A549 (cell line): ENCODE data around the gene PPP2R2D. TPM values are rescaled to one million over a fixed set of nuclear protein-coding genes. Genes with fewer than 3 reads are reported as not detected.

Experiments used
- ATAC-seq, 2 experiments: fragments of 200-7000 bp in 1 of 2; fragments of >200 bp in 1 of 2; cut with Nextera tagmentation in 1 of 2; cut with Tn5 transposase in 1 of 2; 3 replicates each; pipeline versions ENCODE4 v1.8.0 to v1.9.1; 2018 to 2020; ENCODE audit warnings: mild to moderate bottlenecking in 1 of 2, moderate library complexity in 1 of 2
- CTCF ChIA-PET: fragments of 300-600 bp; sonication (Branson Sonifier 250); formaldehyde crosslinking; extraction: SDS; loops from one replicate; lab custom pipeline; 2021; ENCODE audit warnings: antibody characterized with exemption, inconsistent platforms; lab: Yijun Ruan, JAX
- POLR2A ChIA-PET: fragments of 350-600 bp; formaldehyde crosslinking; extraction: SDS; loops from one replicate; lab custom pipeline; 2021; ENCODE audit warnings: antibody characterized with exemption, inconsistent platforms; lab: Yijun Ruan, JAX
- DNase-seq, 2 experiments: peaks; one replicate each; pipeline versions ENCODE4 v3.0.0 to v3.0.0-alpha.2; 2011 to 2016; ENCODE audit warnings: low read depth in 1 of 2, low spot score in 1 of 2
- FAIRE-seq: peaks from 2 replicates; lab custom pipeline; 2011; peaks lifted over from hg19 to GRCh38; lab: Jason Lieb, UNC
- H3K27ac ChIP-seq, 2 experiments: fragments of >200 bp; sonication (Bioruptor Twin); formaldehyde crosslinking; 3 replicates each; pipeline ENCODE4 v1.5.1; 2016 to 2017
- H3K4me1 ChIP-seq: fragments of >200 bp; sonication (Bioruptor Twin); formaldehyde crosslinking; 3 replicates; pipeline ENCODE4 v1.6.1; 2016
- H3K4me2 ChIP-seq: fragments of >200 bp; sonication (Bioruptor Twin); formaldehyde crosslinking; 3 replicates; pipeline ENCODE4 v1.6.1; 2016
- H3K4me3 ChIP-seq: fragments of >200 bp; sonication (Bioruptor Twin); formaldehyde crosslinking; 3 replicates; pipeline ENCODE4 v1.5.1; 2016
- H3K9me3 ChIP-seq: fragments of >200 bp; sonication (Bioruptor Twin); formaldehyde crosslinking; 3 replicates; pipeline ENCODE4 v1.6.1; 2016
- ATOH8 ChIP-seq: fragments of 250-450 bp; sonication (Bioruptor Pico); IDR thresholded peaks from 2 replicates; pipeline ENCODE4 v1.5.0; 2020; ENCODE audit warnings: low read depth, mild to moderate bottlenecking, moderate library complexity
- BHLHE40 ChIP-seq: IDR thresholded peaks from 2 replicates; pipeline ENCODE4 v1.6.1; 2012; ENCODE audit warnings: low read depth, low read length, inconsistent platforms
- CBX8 ChIP-seq: fragments of 200-600 bp; sonication (generic); IDR thresholded peaks from 2 replicates; pipeline ENCODE4 v1.6.1; 2016
- CEBPB ChIP-seq, 2 experiments: fragments of >200 bp in 1 of 2; sonication (Bioruptor Twin) in 1 of 2; formaldehyde crosslinking in 1 of 2; IDR thresholded peaks; 2 replicates each; pipeline ENCODE4 v1.6.1; 2012 to 2016
- CHD4 ChIP-seq: fragments of 200-600 bp; sonication (generic); IDR thresholded peaks from 2 replicates; pipeline ENCODE4 v1.6.1; 2016; ENCODE audit warnings: antibody characterized with exemption, mild to moderate bottlenecking, borderline replicate concordance
- EHF ChIP-seq: fragments of 250-450 bp; sonication (Bioruptor Pico); IDR thresholded peaks from 2 replicates; pipeline ENCODE4 v1.5.0; 2020; ENCODE audit warnings: mild to moderate bottlenecking
- EHMT2 ChIP-seq: fragments of 200-600 bp; sonication (generic); IDR thresholded peaks from 2 replicates; pipeline ENCODE4 v1.6.1; 2016; ENCODE audit warnings: antibody characterized with exemption, low read depth, mild to moderate bottlenecking, moderate library complexity
- EP300 ChIP-seq, 2 experiments: fragments of >200 bp; sonication (Bioruptor Twin); formaldehyde crosslinking; IDR thresholded peaks; 2 replicates in 1 of 2; 3 replicates in 1 of 2; pipeline ENCODE4 v1.6.1; 2016 to 2017
- FOSL2 ChIP-seq, 2 experiments: fragments of 450-650 bp in 1 of 2; fragments of >200 bp in 1 of 2; sonication (Bioruptor Twin) in 1 of 2; formaldehyde crosslinking; IDR thresholded peaks; 2 replicates each; pipeline versions ENCODE4 v1.5.0 to v1.6.1; 2016 to 2020; ENCODE audit warnings: mild to moderate bottlenecking in 1 of 2, moderate library complexity in 1 of 2
- HDAC2 ChIP-seq: fragments of 200-600 bp; sonication (generic); IDR thresholded peaks from 2 replicates; pipeline ENCODE4 v1.6.1; 2016
- HMGXB4 ChIP-seq: fragments of 250-450 bp; sonication (Bioruptor Pico); IDR thresholded peaks from 2 replicates; pipeline ENCODE4 v1.5.0; 2021; ENCODE audit warnings: mild to moderate bottlenecking, moderate library complexity, borderline replicate concordance
- JUN ChIP-seq, 2 experiments: fragments of >200 bp; sonication (Bioruptor Twin); formaldehyde crosslinking; IDR thresholded peaks; 2 replicates in 1 of 2; 3 replicates in 1 of 2; pipeline ENCODE4 v1.6.1; 2016 to 2017
- KDM1A ChIP-seq: fragments of 200-600 bp; sonication (generic); IDR thresholded peaks from 2 replicates; pipeline ENCODE4 v1.6.1; 2016; ENCODE audit warnings: low read depth, mild to moderate bottlenecking
- KDM5A ChIP-seq: fragments of 200-600 bp; sonication (generic); IDR thresholded peaks from 2 replicates; pipeline ENCODE4 v1.6.1; 2016; ENCODE audit warnings: antibody characterized with exemption, mild to moderate bottlenecking
- MAFK ChIP-seq: fragments of 450-650 bp; IDR thresholded peaks from 2 replicates; pipeline ENCODE4 v1.6.1; 2014; ENCODE audit not compliant: partially characterized antibody
- MAZ ChIP-seq: fragments of 150-350 bp; IDR thresholded peaks from 2 replicates; pipeline ENCODE4 v1.6.1; 2014; ENCODE audit warnings: antibody characterized with exemption, low read depth, low read length, borderline replicate concordance
- MYC ChIP-seq: IDR thresholded peaks from 2 replicates; pipeline ENCODE4 v1.6.1; 2012; ENCODE audit warnings: mild to moderate bottlenecking, inconsistent platforms, low read length, improper control_type of control experiment, borderline replicate concordance
- NFE2L2 ChIP-seq: fragments of 150-350 bp; conservative IDR thresholded peaks from 2 replicates; pipeline ENCODE4 v1.6.1; 2014; ENCODE audit warnings: low read length
- NPAS2 ChIP-seq: fragments of 250-450 bp; sonication (Bioruptor Pico); IDR thresholded peaks from 2 replicates; pipeline ENCODE4 v1.8.0; 2022; ENCODE audit warnings: mild to moderate bottlenecking, moderate library complexity, borderline replicate concordance
- PBX3 ChIP-seq: IDR thresholded peaks from 2 replicates; pipeline ENCODE4 v1.6.1; 2012
- POLR2A ChIP-seq: IDR thresholded peaks from 2 replicates; pipeline ENCODE4 v1.6.1; 2012; ENCODE audit warnings: mild to moderate bottlenecking, low read length
- RARB ChIP-seq: fragments of 250-450 bp; sonication (Bioruptor Pico); IDR thresholded peaks from 2 replicates; pipeline ENCODE4 v1.8.0; 2021; ENCODE audit warnings: mild to moderate bottlenecking, moderate library complexity
- RCOR1 ChIP-seq: fragments of 150-350 bp; IDR thresholded peaks from 2 replicates; pipeline ENCODE4 v1.6.1; 2014; ENCODE audit warnings: antibody characterized with exemption, low read length, low read depth
- RFX5 ChIP-seq: fragments of 450-650 bp; IDR thresholded peaks from 2 replicates; pipeline ENCODE4 v1.7.1; 2014; ENCODE audit warnings: antibody characterized with exemption, mild to moderate bottlenecking, moderate library complexity
- ZC3H11A ChIP-seq: fragments of 450-650 bp; IDR thresholded peaks from 2 replicates; pipeline ENCODE4 v1.6.1; 2014; ENCODE audit warnings: antibody characterized with exemption, mild to moderate bottlenecking
- ZNF302 ChIP-seq: fragments of 250-450 bp; sonication (Bioruptor Pico); IDR thresholded peaks from 2 replicates; pipeline ENCODE4 v1.9.0; 2021; ENCODE audit warnings: inconsistent platforms, mild to moderate bottlenecking, moderate library complexity
- WGBS: methylation state at CpG from one replicate; pipeline ENCODE4 v1.1.6; 2017; ENCODE audit errors: missing lambda C conversion rate; 5-methylcytosine and 5-hydroxymethylcytosine counted together
- polyA plus RNA-seq, 4 experiments: library from polyadenylated mRNA; depleted of rRNA in 3 of 4; stranded (reverse); fragments of >200 nt; fragmentation: RNase III in 1 of 4; extraction: RNeasy Plus Mini Kit Qiagen cat#74134 plus additional on column Dnase treatment in 1 of 4; gene quantifications; 2 replicates in 3 of 4; 3 replicates in 1 of 4; pipeline ENCODE4 v1.2.3, GENCODE V29; 2011 to 2017
- TF ChIP-seq, protein P1 (sequence below): fragments of >200 bp; sonication (Bioruptor Twin); formaldehyde crosslinking; IDR thresholded peaks from 3 replicates; pipeline ENCODE4 v1.6.1; 2016

PPP2R2D gene
- polyA plus RNA-seq, 2 of the 4 experiments (the other 2 are of a cell fraction) = 23.9 to 36.0 TPM

DNA sequence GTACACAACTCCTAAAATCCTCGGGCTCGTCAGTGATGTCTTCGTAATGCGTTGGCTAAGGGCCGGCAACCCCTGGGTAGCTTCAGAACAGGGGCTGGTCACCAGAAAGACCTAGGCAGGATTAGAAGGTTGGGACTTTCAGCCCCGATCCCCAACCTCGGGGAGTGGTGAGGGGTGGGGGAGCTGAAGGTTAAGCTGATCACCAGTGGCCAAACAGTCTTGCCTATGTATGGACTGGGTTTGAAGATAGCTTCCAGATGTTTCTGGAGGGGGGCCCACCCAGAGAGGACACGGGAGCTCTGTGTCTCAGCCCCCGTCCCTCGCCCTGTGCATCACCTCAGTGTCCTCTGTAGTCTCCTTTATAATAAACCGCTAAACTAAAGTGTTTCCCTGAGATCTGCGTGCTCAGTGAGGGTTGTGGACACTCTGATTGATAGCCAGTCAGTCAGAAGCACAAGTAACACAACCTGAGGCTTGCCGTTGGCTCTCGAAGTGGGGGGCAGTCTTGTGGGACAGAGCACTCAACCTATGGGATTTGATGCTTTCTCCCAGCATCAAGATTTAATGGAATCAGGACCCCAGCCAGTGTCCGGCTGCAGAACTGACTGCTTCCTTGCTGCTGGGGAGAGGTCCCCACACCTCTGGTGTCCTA, 10.0 kb downstream of the PPP2R2D start:
- no peak for TF ChIP-seq ATOH8 (CRISPR knock-in tag)
- no peak for TF ChIP-seq RARB (CRISPR knock-in tag)
- H3K9me3 ChIP-seq = no peaks in the 10 kb centered on the region
- no peak overlapping the region for H3K27ac ChIP-seq
- WGBS = 92% methylated on average over 15 of the region's 15 CpGs
- ChIA-PET CTCF (interaction anchor here (0.6 to 0.8 kb wide), 2 partner anchors 80 to 1762 kb away, joined by 3 to 4 read pairs; no protein-coding TSS in a partner anchor), POLR2A (no interaction called here)
- DNase-seq (no peak), FAIRE-seq (no peak), ATAC-seq (no peak; a peak in 1 of 6 replicates)
- no peak overlapping the region for H3K4me3 ChIP-seq
- H3K4me1 ChIP-seq = peaks cover 38% of the 10 kb centered on the region
- H3K4me2 ChIP-seq = no peak overlapping the region

DNA sequence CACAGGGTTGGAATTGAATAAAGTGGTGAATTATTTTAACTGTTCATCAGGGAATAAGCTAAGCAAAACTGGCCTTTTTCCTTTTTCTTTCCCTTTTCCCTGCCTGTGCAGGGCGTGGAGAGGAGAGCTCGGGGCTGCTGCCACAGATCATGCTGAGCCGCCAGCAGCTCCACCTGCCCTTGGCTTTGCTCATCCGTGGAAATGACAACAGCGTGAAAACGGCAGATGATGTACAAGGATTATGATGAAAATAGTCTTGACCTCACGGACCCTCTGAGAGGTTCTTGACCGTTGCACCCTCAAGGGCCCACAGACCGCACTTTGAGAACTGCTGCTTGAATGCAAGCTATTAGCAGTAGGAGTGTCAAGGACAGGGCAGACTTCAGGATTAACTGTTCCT, 10.6 kb downstream of the PPP2R2D start:
- no peak overlapping the region for H3K27ac ChIP-seq

DNA sequence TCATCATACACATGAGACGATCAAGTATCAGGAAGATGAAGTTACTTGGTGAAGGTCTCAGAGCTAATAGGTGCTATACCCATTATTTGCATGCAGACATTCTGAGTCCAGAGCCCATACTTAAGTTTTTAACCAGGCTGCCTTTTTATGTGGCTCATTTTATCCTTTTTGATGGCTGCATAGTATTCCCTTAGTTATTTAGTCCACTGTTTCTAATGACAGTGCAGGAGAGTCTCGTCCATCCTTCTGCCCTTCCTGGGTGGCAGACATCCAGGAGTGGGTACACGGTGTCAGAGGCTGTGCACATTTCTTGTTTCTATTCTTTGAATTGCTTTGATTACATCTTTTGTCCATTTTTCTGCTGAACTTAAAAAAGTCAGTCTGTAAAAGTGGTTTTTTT, 11.8 kb downstream of the PPP2R2D start:
- ATAC-seq = no peak
- Histone ChIP-seq H3K4me2 (no peak overlapping the region), H3K27ac (no peak overlapping the region), H3K4me3 (no peak overlapping the region), H3K4me1 (peaks cover 20% of the 10 kb centered on the region), H3K9me3 (no peaks in the 10 kb centered on the region)
- WGBS = 96% methylated on average over 3 of the region's 3 CpGs
- TF ChIP-seq KDM1A = peak; percentile 78; the same call in 1 of the 2 replicates
- no peak for TF ChIP-seq BHLHE40
- TF ChIP-seq HDAC2 = no peak
- TF ChIP-seq ZNF302 (CRISPR knock-in tag) = no peak
- TF ChIP-seq CBX8 = no peak
- POLR2A ChIA-PET = no interaction called here
- DNase-seq = no peak
- no peak for FAIRE-seq
- CTCF ChIA-PET = interaction anchor here (1.1 kb wide), 1 partner anchor 11 kb away, joined by 3 read pairs; no protein-coding TSS in a partner anchor

More for the DNA sequence above, 10.6 kb downstream of the PPP2R2D start:
- TF ChIP-seq ZC3H11A (no peak), FOSL2 (IDR thresholded peaks at IDR 0.05) (no peak), FOSL2 (CRISPR knock-in tag; IDR thresholded peaks at IDR 0.05) (no peak), MYC (no peak), EHF (no peak), EP300 (IDR thresholded peaks at IDR 0.05) (no peak)
- TF ChIP-seq, protein P1, sequence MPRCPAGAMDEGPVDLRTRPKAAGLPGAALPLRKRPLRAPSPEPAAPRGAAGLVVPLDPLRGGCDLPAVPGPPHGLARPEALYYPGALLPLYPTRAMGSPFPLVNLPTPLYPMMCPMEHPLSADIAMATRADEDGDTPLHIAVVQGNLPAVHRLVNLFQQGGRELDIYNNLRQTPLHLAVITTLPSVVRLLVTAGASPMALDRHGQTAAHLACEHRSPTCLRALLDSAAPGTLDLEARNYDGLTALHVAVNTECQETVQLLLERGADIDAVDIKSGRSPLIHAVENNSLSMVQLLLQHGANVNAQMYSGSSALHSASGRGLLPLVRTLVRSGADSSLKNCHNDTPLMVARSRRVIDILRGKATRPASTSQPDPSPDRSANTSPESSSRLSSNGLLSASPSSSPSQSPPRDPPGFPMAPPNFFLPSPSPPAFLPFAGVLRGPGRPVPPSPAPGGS = no peak
- Histone ChIP-seq H3K9me3 (no peaks in the 10 kb centered on the region), H3K4me3 (no peak overlapping the region), H3K4me2 (no peak overlapping the region), H3K4me1 (peaks cover 31% of the 10 kb centered on the region)
- DNase-seq (no peak), FAIRE-seq (no peak), ATAC-seq (no peak; a peak in 1 of 6 replicates)
- 90% methylated on average over 9 of the region's 9 CpGs for WGBS
- ChIA-PET CTCF (interaction anchor here (0.8 kb wide), 1 partner anchor 80 kb away, joined by 4 read pairs; no protein-coding TSS in a partner anchor), POLR2A (no interaction called here)

DNA sequence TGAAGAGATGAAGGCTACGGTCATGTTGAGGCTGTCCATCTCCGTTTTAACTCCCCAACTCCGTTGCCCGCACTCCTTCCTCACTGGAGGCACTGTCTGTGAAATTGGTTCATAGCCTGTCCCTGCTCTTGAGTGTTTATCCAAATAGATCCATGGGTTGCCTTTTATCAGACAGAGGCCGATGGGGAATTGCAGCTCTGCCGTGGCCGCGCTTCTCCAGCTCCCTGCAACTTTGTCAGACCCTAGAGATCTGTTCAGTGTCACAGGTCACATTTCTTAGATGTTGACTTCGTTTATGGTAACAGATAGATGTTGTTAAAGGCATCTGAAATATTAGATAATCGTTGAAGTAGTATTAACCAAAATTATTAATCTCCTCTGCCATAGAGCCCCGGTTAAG, 14.7 kb downstream of the PPP2R2D start:
- ChIA-PET POLR2A (no interaction called here), CTCF (no interaction called here)
- TF ChIP-seq RCOR1 (no peak), JUN (IDR thresholded peaks at IDR 0.05) (no peak), POLR2A (no peak), CEBPB (IDR thresholded peaks at IDR 0.05) (no peak), HMGXB4 (no peak), EP300 (IDR thresholded peaks at IDR 0.05) (no peak), MAFK (no peak), CHD4 (no peak), ZNF302 (CRISPR knock-in tag) (no peak), KDM1A (no peak), NFE2L2 (no peak), RFX5 (no peak), MAZ (no peak), NPAS2 (CRISPR knock-in tag) (no peak), KDM5A (no peak), PBX3 (no peak), EHMT2 (no peak)
- ATAC-seq (no peak), DNase-seq (no peak), FAIRE-seq (no peak)
- 86% methylated on average over 11 of the region's 11 CpGs for WGBS
- Histone ChIP-seq H3K27ac (no peak overlapping the region), H3K4me1 (no peaks in the 10 kb centered on the region), H3K9me3 (no peaks in the 10 kb centered on the region), H3K4me2 (no peak overlapping the region), H3K4me3 (no peak overlapping the region)
